ENCODE data around the gene VAPA. TPM values are rescaled to one million over a fixed set of nuclear protein-coding genes. Genes with fewer than 3 reads are reported as not detected.

VAPA gene
- total RNA-seq, 4 donors from 2014 or later: 188 to 221 (median 209) TPM

GRCh38 chr18:9949861-9950260 is 36.0 kb downstream of the VAPA start:
- WGBS, 2 donors: 93 to 97% methylated on average over 5 of the region's 5 CpGs
- H3K4me3 ChIP-seq (ENCODE audit: low read depth, poor library complexity, severe bottlenecking): no peak overlapping the region
- TF ChIP-seq CTCF (IDR thresholded peaks at IDR 0.05) (no peak), POLR2A (IDR thresholded peaks at IDR 0.05) (no peak)
- intact Hi-C loops (cut with DNase I; ENCODE audit: low total_unique reads): no loop called here
- no peak for DNase-seq (ENCODE audit: low spot score in 2 of 2)

- H3K4me3 ChIP-seq (ENCODE audit: low read depth, poor library complexity, severe bottlenecking): no peak overlapping the region
- TF ChIP-seq POLR2A (IDR thresholded peaks at IDR 0.05) (no peak), CTCF (IDR thresholded peaks at IDR 0.05) (no peak)
- intact Hi-C loops (cut with DNase I; ENCODE audit: low total_unique reads): no loop called here
- 66 to 67% methylated on average over 3 of the region's 3 CpGs for WGBS, 2 donors
- no peak for DNase-seq (ENCODE audit: low spot score in 2 of 2)
Observed at GRCh38 chr18:9950289-9951016, 36.6 kb downstream of the VAPA start.

- intact Hi-C loops (cut with DNase I; ENCODE audit: low total_unique reads): no loop called here
- H3K4me3 ChIP-seq (ENCODE audit: low read depth, poor library complexity, severe bottlenecking): no peak overlapping the region
- no peak for DNase-seq (ENCODE audit: low spot score in 2 of 2)
- WGBS, 2 donors: 57 to 63% methylated on average over 9 of the region's 9 CpGs
- TF ChIP-seq POLR2A (IDR thresholded peaks at IDR 0.05): no peak
- no peak for TF ChIP-seq CTCF (IDR thresholded peaks at IDR 0.05)
Observed at GRCh38 chr18:9951022-9951859, 37.4 kb downstream of the VAPA start.

- DNase-seq (ENCODE audit: low spot score in 2 of 2): no peak
- intact Hi-C loops (cut with DNase I; ENCODE audit: low total_unique reads): no loop called here
- no peak for TF ChIP-seq POLR2A (IDR thresholded peaks at IDR 0.05)
- TF ChIP-seq CTCF (IDR thresholded peaks at IDR 0.05): no peak
- 91 to 100% methylated on average over 1 of the region's 1 CpG for WGBS, 2 donors
- no peak overlapping the region for H3K4me3 ChIP-seq (ENCODE audit: low read depth, poor library complexity, severe bottlenecking)
Observed at GRCh38 chr18:9952633-9953416, 39.0 kb downstream of the VAPA start.

- no peak overlapping the region for H3K4me3 ChIP-seq (ENCODE audit: low read depth, poor library complexity, severe bottlenecking)
- 81 to 90% methylated on average over 4 of the region's 4 CpGs for WGBS, 2 donors
- intact Hi-C loops (cut with DNase I; ENCODE audit: low total_unique reads): no loop called here
- DNase-seq (ENCODE audit: low spot score in 2 of 2): no peak
- TF ChIP-seq CTCF (IDR thresholded peaks at IDR 0.05) (no peak), POLR2A (IDR thresholded peaks at IDR 0.05) (no peak)
Observed at GRCh38 chr18:9958861-9959399, 45.1 kb downstream of the VAPA start.

All from lower leg skin (tissue), 4 donors.